Keratinocyte (primary cell): Measurements from ENCODE around the gene ARHGAP8. TPM values are rescaled to one million over a fixed set of nuclear protein-coding genes. Genes with fewer than 3 reads are reported as not detected.

Experiments
- DNase-seq: peaks from one replicate; pipeline ENCODE4 v3.0.0-alpha.2; 2011; ENCODE audit warnings: low read depth, missing footprints, low spot score
- FAIRE-seq: peaks from 2 replicates; lab custom pipeline; 2011; peaks lifted over from hg19 to GRCh38; lab: Jason Lieb, UNC
- H2AFZ ChIP-seq: 2 replicates; pipeline ENCODE4 v1.6.0; 2012; ENCODE audit warnings: low read length, control low read depth, inconsistent platforms; ENCODE audit not compliant: control insufficient read depth
- H3K27ac ChIP-seq: 2 replicates; pipeline ENCODE4 v1.5.1; 2011; ENCODE audit warnings: low read length; ENCODE audit not compliant: control insufficient read depth, insufficient read depth
- H3K27me3 ChIP-seq: 3 replicates; pipeline ENCODE4 v1.6.0; 2011; ENCODE audit warnings: low read length; ENCODE audit not compliant: control insufficient read depth, insufficient read depth; ENCODE audit errors: extremely low read depth
- H3K36me3 ChIP-seq, 2 experiments: 2 replicates in 1 of 2; 3 replicates in 1 of 2; pipeline ENCODE4 v1.5.1; 2011; ENCODE audit warnings: low read length in 2 of 2, mild to moderate bottlenecking in 1 of 2; ENCODE audit not compliant: control insufficient read depth in 2 of 2, insufficient read depth in 2 of 2; ENCODE audit errors: extremely low read depth in 1 of 2
- H3K4me1 ChIP-seq: 3 replicates; pipeline ENCODE4 v1.5.1; 2011; ENCODE audit warnings: low read length; ENCODE audit not compliant: control insufficient read depth, insufficient read depth; ENCODE audit errors: extremely low read depth
- H3K4me2 ChIP-seq: 3 replicates; pipeline ENCODE4 v1.6.0; 2011; ENCODE audit warnings: low read depth, low read length; ENCODE audit not compliant: control insufficient read depth, insufficient read depth; ENCODE audit errors: extremely low read depth
- H3K4me3 ChIP-seq, 3 experiments: fragments of 200-600 bp in 1 of 3; sonication (generic) in 1 of 3; 2 replicates in 2 of 3; 3 replicates in 1 of 3; pipeline ENCODE4 v1.5.1; 2011 to 2016; ENCODE audit warnings: low read length in 3 of 3, mild to moderate bottlenecking in 3 of 3, control low read depth in 2 of 3, inconsistent platforms in 1 of 3, low read depth in 1 of 3, mixed read lengths in 1 of 3, mixed run types in 1 of 3, moderate library complexity in 1 of 3; ENCODE audit not compliant: control insufficient read depth in 2 of 3, insufficient read depth in 2 of 3; ENCODE audit errors: extremely low read depth in 1 of 3
- H3K79me2 ChIP-seq: 2 replicates; pipeline ENCODE4 v1.6.0; 2012; ENCODE audit warnings: low read length; ENCODE audit not compliant: control insufficient read depth, insufficient read depth
- H3K9ac ChIP-seq: 3 replicates; pipeline ENCODE4 v1.6.0; 2011; ENCODE audit warnings: low read length; ENCODE audit not compliant: control insufficient read depth, insufficient read depth; ENCODE audit errors: extremely low read depth
- H3K9me1 ChIP-seq: 3 replicates; pipeline ENCODE4 v1.6.0; 2011; ENCODE audit warnings: low read length; ENCODE audit not compliant: control insufficient read depth, insufficient read depth; ENCODE audit errors: extremely low read depth
- H3K9me3 ChIP-seq: 2 replicates; pipeline ENCODE4 v1.5.1; 2012; ENCODE audit warnings: low read depth, low read length; ENCODE audit not compliant: control insufficient read depth
- H4K20me1 ChIP-seq: 3 replicates; pipeline ENCODE4 v1.6.0; 2011; ENCODE audit warnings: low read length; ENCODE audit not compliant: control insufficient read depth, insufficient read depth; ENCODE audit errors: extremely low read depth
- EZH2 ChIP-seq: IDR thresholded peaks from one replicate; pipeline ENCODE4 v1.6.1; 2012; ENCODE audit warnings: inconsistent platforms, mild to moderate bottlenecking, low read length, moderate library complexity
- dilution Hi-C: fragments of 300-500 bp; cut with MboI; formaldehyde crosslinking; loops from one replicate; pipeline ENCODE4 v1.7.0; 2020; ENCODE audit warnings: low sequenced_read_pairs; ENCODE audit not compliant: extremely low pct_ligation_motif_present
- polyA plus RNA-seq, 5 experiments: library from polyadenylated mRNA; depleted of rRNA in 3 of 5; stranded (reverse) in 3 of 5; stranded (forward) in 1 of 5; unstranded in 1 of 5; fragments of >200 nt; gene quantifications; 1 replicate in 1 of 5; 2 replicates in 3 of 5; 3 replicates in 1 of 5; pipeline versions ENCODE4 v1.2.1 to v1.2.3, GENCODE V29; 2011 to 2012; ENCODE audit warnings: missing spikeins in 2 of 5, low read depth in 1 of 5, low replicate concordance in 1 of 5
- TF ChIP-seq, protein P1 (sequence below), 3 experiments: IDR thresholded peaks in 1 of 3; conservative IDR thresholded peaks in 1 of 3; optimal IDR thresholded peaks in 1 of 3; 2 replicates in 2 of 3; 3 replicates in 1 of 3; pipeline versions ENCODE3 to v1.5.1; 2011; ENCODE audit warnings: low read length in 3 of 3, mild to moderate bottlenecking in 3 of 3, moderate library complexity in 2 of 3, control low read depth in 1 of 3, inconsistent platforms in 1 of 3; ENCODE audit not compliant: insufficient read depth in 2 of 3; ENCODE audit errors: extremely low read depth in 1 of 3

ARHGAP8 gene
- polyA plus RNA-seq, 1 donor (not counting 4 experiments of a cell fraction or from before 2014, with no cell fraction given): 21.3 TPM

GRCh38 chr22:44786610-44787009, 34.2 kb downstream of the ARHGAP8 start:
- no peaks in the 10 kb centered on the region for H3K9me3 ChIP-seq
- H3K79me2 ChIP-seq: peaks cover 3% of the 10 kb centered on the region
- TF ChIP-seq EZH2: no peak
- TF ChIP-seq, protein P1, sequence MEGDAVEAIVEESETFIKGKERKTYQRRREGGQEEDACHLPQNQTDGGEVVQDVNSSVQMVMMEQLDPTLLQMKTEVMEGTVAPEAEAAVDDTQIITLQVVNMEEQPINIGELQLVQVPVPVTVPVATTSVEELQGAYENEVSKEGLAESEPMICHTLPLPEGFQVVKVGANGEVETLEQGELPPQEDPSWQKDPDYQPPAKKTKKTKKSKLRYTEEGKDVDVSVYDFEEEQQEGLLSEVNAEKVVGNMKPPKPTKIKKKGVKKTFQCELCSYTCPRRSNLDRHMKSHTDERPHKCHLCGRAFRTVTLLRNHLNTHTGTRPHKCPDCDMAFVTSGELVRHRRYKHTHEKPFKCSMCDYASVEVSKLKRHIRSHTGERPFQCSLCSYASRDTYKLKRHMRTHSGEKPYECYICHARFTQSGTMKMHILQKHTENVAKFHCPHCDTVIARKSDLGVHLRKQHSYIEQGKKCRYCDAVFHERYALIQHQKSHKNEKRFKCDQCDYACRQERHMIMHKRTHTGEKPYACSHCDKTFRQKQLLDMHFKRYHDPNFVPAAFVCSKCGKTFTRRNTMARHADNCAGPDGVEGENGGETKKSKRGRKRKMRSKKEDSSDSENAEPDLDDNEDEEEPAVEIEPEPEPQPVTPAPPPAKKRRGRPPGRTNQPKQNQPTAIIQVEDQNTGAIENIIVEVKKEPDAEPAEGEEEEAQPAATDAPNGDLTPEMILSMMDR (optimal IDR thresholded peaks at IDR 0.05 in 1 of 3, IDR thresholded peaks at IDR 0.05 in 1 of 3, conservative IDR thresholded peaks at IDR 0.05 in 1 of 3; ENCODE audit: extremely low read depth in 1 of 3, insufficient read depth in 2 of 3, low read length in 3 of 3): no peak
- peaks cover 3 to 11% of the 10 kb centered on the region in 2 experiments for H3K36me3 ChIP-seq
- no peaks in the 10 kb centered on the region for H3K9me1 ChIP-seq
- no peak overlapping the region for H3K9ac ChIP-seq
- no peak for FAIRE-seq
- H3K4me1 ChIP-seq: no peaks in the 10 kb centered on the region
- H3K27ac ChIP-seq: no peak overlapping the region
- no peaks in the 10 kb centered on the region for H4K20me1 ChIP-seq
- no peak for DNase-seq
- no peak overlapping the region for H2AFZ ChIP-seq
- dilution Hi-C loops: no loop called here
- H3K4me2 ChIP-seq: no peak overlapping the region
- no peak overlapping the region for H3K4me3 ChIP-seq
- H3K27me3 ChIP-seq: no peaks in the 10 kb centered on the region

DNA sequence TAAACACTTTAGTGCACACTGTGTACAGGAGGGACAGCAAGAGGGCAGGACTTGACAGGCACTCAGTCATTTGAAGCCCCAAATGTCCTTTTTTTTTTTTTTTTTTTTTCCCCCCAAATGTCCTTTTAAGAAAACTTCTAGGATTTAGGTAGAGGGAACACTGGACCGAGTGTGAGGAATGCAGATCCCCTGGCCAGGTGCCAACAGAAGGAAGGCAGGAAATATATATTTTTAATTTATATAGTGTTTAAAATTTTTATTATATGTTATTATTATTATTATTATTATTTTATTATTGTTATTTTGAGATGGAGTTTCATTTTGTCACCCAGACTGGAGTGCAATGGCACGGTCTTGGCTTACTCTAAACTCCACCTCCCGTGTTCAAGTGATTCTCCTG, 35.5 kb downstream of the ARHGAP8 start:
- no peak overlapping the region for H3K27ac ChIP-seq
- no peaks in the 10 kb centered on the region for H3K27me3 ChIP-seq
- peaks cover 0 to 16% of the 10 kb centered on the region in 2 experiments for H3K36me3 ChIP-seq
- no peaks in the 10 kb centered on the region for H3K9me1 ChIP-seq
- no peak for FAIRE-seq
- no peaks in the 10 kb centered on the region for H3K79me2 ChIP-seq
- H3K9me3 ChIP-seq: no peaks in the 10 kb centered on the region
- no peak overlapping the region for H3K4me2 ChIP-seq
- no peak overlapping the region for H2AFZ ChIP-seq
- DNase-seq: no peak
- no peaks in the 10 kb centered on the region for H4K20me1 ChIP-seq
- no peaks in the 10 kb centered on the region for H3K4me1 ChIP-seq
- no peak overlapping the region for H3K4me3 ChIP-seq
- TF ChIP-seq, protein P1 (optimal IDR thresholded peaks at IDR 0.05 in 1 of 3, IDR thresholded peaks at IDR 0.05 in 1 of 3, conservative IDR thresholded peaks at IDR 0.05 in 1 of 3; ENCODE audit: extremely low read depth in 1 of 3, insufficient read depth in 2 of 3, low read length in 3 of 3): no peak
- TF ChIP-seq EZH2: no peak
- dilution Hi-C loops: no loop called here
- H3K9ac ChIP-seq: no peak overlapping the region
